ENCODE results near the gene C6orf62.

DNA sequence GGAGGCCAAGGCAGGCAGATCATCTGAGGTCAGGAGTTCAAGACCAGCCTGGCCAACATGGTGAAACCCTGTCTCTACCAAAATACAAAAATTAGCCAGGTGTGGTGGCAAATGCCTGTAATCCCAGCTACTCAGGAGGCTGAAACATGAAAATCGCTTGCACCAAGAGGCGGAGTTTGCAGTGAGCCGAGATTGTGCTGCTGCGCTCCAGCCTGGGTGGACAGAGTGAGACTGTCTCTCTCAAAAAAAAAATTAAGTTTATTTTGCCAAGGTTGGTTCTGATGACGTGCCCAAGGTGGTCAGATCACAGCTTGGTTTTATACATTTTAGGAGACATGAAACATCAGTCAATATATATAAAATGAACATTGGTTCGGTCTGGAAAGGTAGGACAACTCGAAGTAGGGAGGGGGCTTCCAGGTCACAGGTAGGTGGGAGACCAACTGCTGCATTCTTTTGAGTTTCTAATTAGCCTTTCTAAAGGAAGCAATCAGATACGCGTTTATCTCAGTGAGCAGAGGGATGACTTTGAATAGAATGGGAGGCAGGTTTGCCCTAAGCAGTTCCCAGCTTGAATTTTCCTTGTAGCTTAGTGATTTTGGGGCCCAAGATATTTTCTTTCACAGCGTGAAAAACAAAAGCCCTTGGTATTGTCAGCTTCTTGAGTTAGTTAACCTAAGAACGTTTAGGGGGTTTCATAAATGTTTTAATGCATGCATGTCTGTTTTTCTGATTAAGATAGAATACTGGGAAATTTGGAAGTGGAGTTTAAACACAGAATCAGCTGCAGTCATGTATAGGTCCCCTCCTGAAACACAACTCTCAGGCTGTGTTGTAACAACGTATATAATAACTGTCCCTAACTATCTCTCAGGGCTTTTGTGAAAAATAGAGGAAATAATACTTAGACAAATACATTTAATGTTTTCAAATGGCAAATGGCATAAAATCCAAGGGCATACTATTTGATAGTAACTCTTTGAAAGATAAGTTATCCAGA lies 35.4 kb downstream of the C6orf62 start:
- TF ChIP-seq, protein P1, sequence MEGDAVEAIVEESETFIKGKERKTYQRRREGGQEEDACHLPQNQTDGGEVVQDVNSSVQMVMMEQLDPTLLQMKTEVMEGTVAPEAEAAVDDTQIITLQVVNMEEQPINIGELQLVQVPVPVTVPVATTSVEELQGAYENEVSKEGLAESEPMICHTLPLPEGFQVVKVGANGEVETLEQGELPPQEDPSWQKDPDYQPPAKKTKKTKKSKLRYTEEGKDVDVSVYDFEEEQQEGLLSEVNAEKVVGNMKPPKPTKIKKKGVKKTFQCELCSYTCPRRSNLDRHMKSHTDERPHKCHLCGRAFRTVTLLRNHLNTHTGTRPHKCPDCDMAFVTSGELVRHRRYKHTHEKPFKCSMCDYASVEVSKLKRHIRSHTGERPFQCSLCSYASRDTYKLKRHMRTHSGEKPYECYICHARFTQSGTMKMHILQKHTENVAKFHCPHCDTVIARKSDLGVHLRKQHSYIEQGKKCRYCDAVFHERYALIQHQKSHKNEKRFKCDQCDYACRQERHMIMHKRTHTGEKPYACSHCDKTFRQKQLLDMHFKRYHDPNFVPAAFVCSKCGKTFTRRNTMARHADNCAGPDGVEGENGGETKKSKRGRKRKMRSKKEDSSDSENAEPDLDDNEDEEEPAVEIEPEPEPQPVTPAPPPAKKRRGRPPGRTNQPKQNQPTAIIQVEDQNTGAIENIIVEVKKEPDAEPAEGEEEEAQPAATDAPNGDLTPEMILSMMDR (IDR thresholded peaks at IDR 0.05; ENCODE audit: insufficient read depth, low read length): no peak
- no peak for TF ChIP-seq POLR2AphosphoS5 (IDR thresholded peaks at IDR 0.05; ENCODE audit: low read depth)
- no peak for TF ChIP-seq SPI1 (IDR thresholded peaks at IDR 0.05; ENCODE audit: borderline replicate concordance, low read depth)

All from HL-60 (cell line).